PC-3 (cell line): ENCODE measurements around the gene DCLK1.

ENCODE experiments used
- CTCF ChIP-seq: fragments of 300-600 bp; sonication (generic); conservative IDR thresholded peaks from 2 replicates; pipeline ENCODE4 v1.5.1; 2017; ENCODE audit warnings: antibody characterized with exemption, low read depth, mild to moderate bottlenecking, low read length
- EZH2phosphoT487 ChIP-seq: fragments of 300-600 bp; sonication (generic); IDR thresholded peaks from 2 replicates; pipeline ENCODE4 v1.6.1; 2018; ENCODE audit warnings: mild to moderate bottlenecking, antibody characterized with exemption, low read length, borderline replicate concordance

GRCh38 chr13:35849256-35849644, 281.9 kb downstream of the DCLK1 start:
- no peak for TF ChIP-seq CTCF
- no peak for TF ChIP-seq EZH2phosphoT487
